Ishikawa (cell line): ENCODE data around the gene AUP1.

Experiments used
- CEBPB ChIP-seq: IDR thresholded peaks from 2 replicates; pipeline ENCODE4 v1.6.1; 2012
- CREB1 ChIP-seq: IDR thresholded peaks from 2 replicates; pipeline ENCODE4 v1.6.1; 2012; ENCODE audit warnings: low read depth
- EGR1 ChIP-seq: IDR thresholded peaks from 2 replicates; pipeline ENCODE4 v1.6.1; 2012
- EP300 ChIP-seq: IDR thresholded peaks from 2 replicates; pipeline ENCODE4 v1.6.1; 2012; ENCODE audit warnings: borderline replicate concordance
- FOXM1 ChIP-seq: IDR thresholded peaks from 2 replicates; pipeline ENCODE4 v1.6.1; 2012; ENCODE audit warnings: low read depth, borderline replicate concordance
- MAX ChIP-seq: IDR thresholded peaks from 2 replicates; pipeline ENCODE4 v1.6.1; 2012
- NFIC ChIP-seq: IDR thresholded peaks from 2 replicates; pipeline ENCODE4 v1.6.1; 2012
- RAD21 ChIP-seq: IDR thresholded peaks from 2 replicates; pipeline ENCODE4 v1.6.1; 2012; ENCODE audit warnings: low read depth
- TAF1 ChIP-seq: IDR thresholded peaks from 2 replicates; pipeline ENCODE4 v1.6.1; 2012; ENCODE audit warnings: low read depth, mild to moderate bottlenecking
- TCF12 ChIP-seq: IDR thresholded peaks from 2 replicates; pipeline ENCODE4 v1.6.1; 2012; ENCODE audit warnings: low read depth
- TEAD4 ChIP-seq: IDR thresholded peaks from 2 replicates; pipeline ENCODE4 v1.6.1; 2012
- USF1 ChIP-seq: IDR thresholded peaks from 2 replicates; pipeline ENCODE4 v1.6.1; 2012
- YY1 ChIP-seq: IDR thresholded peaks from 2 replicates; pipeline ENCODE4 v1.6.1; 2012; ENCODE audit warnings: low read depth
- ZBTB7A ChIP-seq: IDR thresholded peaks from 2 replicates; pipeline ENCODE4 v1.6.1; 2012; ENCODE audit warnings: low read depth
- TF ChIP-seq, protein P1 (sequence below): IDR thresholded peaks from 2 replicates; pipeline ENCODE4 v1.6.1; 2012; ENCODE audit warnings: low read depth, mild to moderate bottlenecking

Gene AUP1

GRCh38 chr2:74536166-74536950, 6.9 kb upstream of the AUP1 start:
- TF ChIP-seq TEAD4, result no peak
- no peak for TF ChIP-seq TAF1
- TF ChIP-seq YY1, result no peak
- TF ChIP-seq USF1, result no peak
- TF ChIP-seq, protein P1, sequence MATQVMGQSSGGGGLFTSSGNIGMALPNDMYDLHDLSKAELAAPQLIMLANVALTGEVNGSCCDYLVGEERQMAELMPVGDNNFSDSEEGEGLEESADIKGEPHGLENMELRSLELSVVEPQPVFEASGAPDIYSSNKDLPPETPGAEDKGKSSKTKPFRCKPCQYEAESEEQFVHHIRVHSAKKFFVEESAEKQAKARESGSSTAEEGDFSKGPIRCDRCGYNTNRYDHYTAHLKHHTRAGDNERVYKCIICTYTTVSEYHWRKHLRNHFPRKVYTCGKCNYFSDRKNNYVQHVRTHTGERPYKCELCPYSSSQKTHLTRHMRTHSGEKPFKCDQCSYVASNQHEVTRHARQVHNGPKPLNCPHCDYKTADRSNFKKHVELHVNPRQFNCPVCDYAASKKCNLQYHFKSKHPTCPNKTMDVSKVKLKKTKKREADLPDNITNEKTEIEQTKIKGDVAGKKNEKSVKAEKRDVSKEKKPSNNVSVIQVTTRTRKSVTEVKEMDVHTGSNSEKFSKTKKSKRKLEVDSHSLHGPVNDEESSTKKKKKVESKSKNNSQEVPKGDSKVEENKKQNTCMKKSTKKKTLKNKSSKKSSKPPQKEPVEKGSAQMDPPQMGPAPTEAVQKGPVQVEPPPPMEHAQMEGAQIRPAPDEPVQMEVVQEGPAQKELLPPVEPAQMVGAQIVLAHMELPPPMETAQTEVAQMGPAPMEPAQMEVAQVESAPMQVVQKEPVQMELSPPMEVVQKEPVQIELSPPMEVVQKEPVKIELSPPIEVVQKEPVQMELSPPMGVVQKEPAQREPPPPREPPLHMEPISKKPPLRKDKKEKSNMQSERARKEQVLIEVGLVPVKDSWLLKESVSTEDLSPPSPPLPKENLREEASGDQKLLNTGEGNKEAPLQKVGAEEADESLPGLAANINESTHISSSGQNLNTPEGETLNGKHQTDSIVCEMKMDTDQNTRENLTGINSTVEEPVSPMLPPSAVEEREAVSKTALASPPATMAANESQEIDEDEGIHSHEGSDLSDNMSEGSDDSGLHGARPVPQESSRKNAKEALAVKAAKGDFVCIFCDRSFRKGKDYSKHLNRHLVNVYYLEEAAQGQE, result no peak
- TF ChIP-seq MAX, result no peak
- TF ChIP-seq CREB1, result no peak
- TF ChIP-seq TCF12, result no peak
- TF ChIP-seq RAD21, result no peak
- TF ChIP-seq ZBTB7A, result no peak

DNA sequence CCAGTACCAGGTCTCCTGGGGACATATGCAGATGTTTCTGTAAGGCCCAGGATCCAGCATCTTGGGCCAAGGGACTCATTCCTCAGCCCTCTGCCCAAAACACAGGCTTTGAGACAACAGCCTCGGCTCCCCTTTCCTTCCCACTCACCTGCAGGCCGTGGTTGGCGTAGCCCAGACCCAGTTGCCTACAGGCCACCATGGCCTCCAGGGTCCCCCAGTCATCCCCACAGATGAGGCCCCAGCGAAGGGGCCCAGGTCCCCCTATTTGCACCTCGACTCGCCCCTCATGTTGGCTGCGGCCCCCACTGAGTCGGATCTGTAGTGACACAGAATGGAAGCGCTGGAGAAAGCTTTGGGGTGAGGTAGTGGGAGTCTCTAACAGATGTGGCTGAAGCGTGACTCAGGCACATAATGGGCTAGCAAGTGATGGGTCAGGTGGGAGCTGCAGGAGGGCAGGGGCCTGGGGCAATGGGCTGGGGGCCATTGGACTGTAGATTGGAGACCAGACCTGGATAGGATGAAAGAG, 6.0 kb upstream of the AUP1 start:
- TF ChIP-seq CEBPB, result no peak
- TF ChIP-seq USF1, result no peak
- TF ChIP-seq ZBTB7A, result no peak
- TF ChIP-seq TCF12, result no peak
- TF ChIP-seq, protein P1, result no peak
- TF ChIP-seq TEAD4, result no peak

GRCh38 chr2:74534411-74534810, 4.9 kb upstream of the AUP1 start:
- TF ChIP-seq FOXM1, result no peak
- no peak for TF ChIP-seq EGR1
- TF ChIP-seq NFIC, result no peak
- no peak for TF ChIP-seq MAX
- TF ChIP-seq, protein P1, result no peak
- TF ChIP-seq YY1, result no peak
- TF ChIP-seq CREB1, result no peak
- no peak for TF ChIP-seq TEAD4
- no peak for TF ChIP-seq TCF12
- no peak for TF ChIP-seq TAF1
- no peak for TF ChIP-seq ZBTB7A
- no peak for TF ChIP-seq EP300
- no peak for TF ChIP-seq CEBPB

DNA sequence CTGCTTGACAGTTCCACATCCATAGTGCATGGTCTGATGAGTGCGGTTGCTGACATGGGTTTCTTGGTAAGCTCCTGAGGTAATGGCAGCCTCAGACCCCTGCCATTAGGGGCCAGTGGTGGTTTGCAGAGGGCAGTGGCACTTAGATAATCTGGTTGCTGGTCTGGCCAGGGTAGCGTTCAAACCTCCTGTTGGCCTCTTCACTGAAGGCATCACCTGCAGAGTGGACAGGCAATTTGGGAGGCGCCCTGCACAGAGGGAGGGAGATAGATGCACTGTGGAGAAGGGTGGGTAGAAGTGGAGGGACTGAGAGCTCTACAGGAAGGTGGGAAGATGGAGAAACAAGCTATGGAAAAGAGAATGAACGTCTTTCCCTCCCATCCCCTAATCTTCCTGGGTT, 4.0 kb upstream of the AUP1 start:
- no peak for TF ChIP-seq EP300
- no peak for TF ChIP-seq ZBTB7A
- TF ChIP-seq CEBPB, result no peak
- no peak for TF ChIP-seq CREB1
- no peak for TF ChIP-seq TCF12
- no peak for TF ChIP-seq TEAD4
- TF ChIP-seq FOXM1, result no peak
- no peak for TF ChIP-seq YY1
- TF ChIP-seq, protein P1, result no peak
- TF ChIP-seq EGR1, result no peak
- no peak for TF ChIP-seq RAD21
- no peak for TF ChIP-seq USF1
- TF ChIP-seq TAF1, result no peak
- no peak for TF ChIP-seq MAX
- no peak for TF ChIP-seq NFIC
